ENCODE measurements around the gene IBTK. TPM values are rescaled to one million over a fixed set of nuclear protein-coding genes. Genes with fewer than 3 reads are reported as not detected.
"Not testable (repeated sequence)": the region's sequence is repeated elsewhere in the genome, so short reads cannot be mapped to it uniquely, and the experiment has no call there.

IBTK gene
- polyA plus RNA-seq, 3 donors from 2014 or later: 12.7 to 24.4 (median 21.6) TPM

DNA sequence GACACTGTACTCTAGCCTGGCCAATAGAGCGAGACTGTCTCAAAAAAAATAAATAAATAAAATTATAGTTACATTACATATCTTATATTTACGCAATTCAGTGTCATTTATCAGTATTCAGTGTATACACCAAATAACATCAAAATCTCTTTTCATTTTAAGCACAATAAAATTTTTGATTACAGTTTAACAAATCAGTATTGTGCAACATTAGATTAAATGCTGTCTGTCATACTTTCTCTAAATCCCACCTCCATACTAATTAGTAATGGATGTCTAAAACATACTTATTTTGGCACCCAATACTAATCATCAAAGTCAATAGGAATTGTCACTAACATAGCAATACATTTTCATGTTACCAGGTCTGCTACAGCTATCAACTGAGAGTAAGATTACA is 27.4 kb downstream of the IBTK start:
- H3K27me3 Mint-ChIP-seq (ENCODE audit: low read depth in 3 of 3): no peaks in the 10 kb centered on the region
- H3K9me3 Mint-ChIP-seq: no peaks in the 10 kb centered on the region

DNA sequence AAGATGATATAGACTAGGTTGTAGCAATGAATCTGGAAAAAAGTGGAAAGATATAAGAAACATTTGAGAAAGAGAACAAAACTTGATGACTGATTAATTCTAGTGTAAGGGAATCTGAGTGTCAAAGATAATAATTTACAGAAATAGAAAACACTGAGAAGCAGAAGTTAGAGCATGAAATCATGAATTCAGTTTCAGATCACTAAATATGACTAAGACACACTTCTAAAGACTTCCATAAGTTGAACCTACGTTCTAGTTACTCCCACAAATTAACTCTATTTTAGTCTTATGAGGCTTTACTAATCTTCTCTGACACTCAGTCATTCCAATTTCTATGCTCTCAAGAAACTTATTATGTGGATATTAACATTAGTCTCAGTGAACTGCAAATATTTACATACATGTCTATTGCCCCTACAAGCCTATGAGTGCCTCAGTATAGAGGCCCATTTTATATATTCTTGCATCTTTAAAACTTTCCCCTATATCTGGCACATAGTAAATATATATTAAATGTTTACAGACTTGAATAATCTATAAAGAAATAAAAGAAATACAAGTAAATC is 30.4 kb downstream of the IBTK start:
- no peaks in the 10 kb centered on the region for H3K9me3 Mint-ChIP-seq
- peaks cover 17 to 54% (median 30%) of the 10 kb centered on the region in 3 donors for H3K36me3 Mint-ChIP-seq
- no peaks in the 10 kb centered on the region for H3K4me1 Mint-ChIP-seq
- H3K27me3 Mint-ChIP-seq (ENCODE audit: low read depth in 3 of 3): no peaks in the 10 kb centered on the region
- H3K4me3 Mint-ChIP-seq: no peak overlapping the region
- no peak overlapping the region for H3K27ac Mint-ChIP-seq
- DNase-seq: no peak

More for the DNA sequence above, 27.4 kb downstream of the IBTK start:
- DNase-seq: no peak
- Mint-ChIP-seq H3K4me3 (no peak overlapping the region), H3K27ac (no peak overlapping the region), H3K4me1 (no peaks in the 10 kb centered on the region), H3K36me3 (peaks cover 13 to 46% (median 22%) of the 10 kb centered on the region in 3 donors)

DNA sequence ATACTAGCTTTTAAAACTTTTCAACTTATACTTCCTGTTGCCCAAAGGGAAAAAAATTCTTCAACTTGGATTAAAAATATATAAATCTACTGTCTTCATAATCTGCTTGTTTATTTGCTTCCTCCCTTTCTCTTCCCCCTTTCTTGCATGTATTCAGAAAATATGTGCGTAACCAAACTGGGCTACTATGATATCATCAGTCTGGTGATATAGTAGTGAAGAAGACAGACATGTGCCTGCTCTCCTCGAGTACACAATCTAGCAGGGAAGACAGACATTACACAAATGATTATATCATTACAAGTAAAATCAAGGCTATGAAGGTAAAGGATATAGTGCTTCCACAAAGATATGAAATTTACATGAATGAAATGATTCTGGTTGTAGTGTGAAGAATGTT is 31.0 kb downstream of the IBTK start:
- Mint-ChIP-seq H3K36me3 (peaks cover 20 to 58% (median 30%) of the 10 kb centered on the region in 3 donors), H3K4me3 (no peak overlapping the region), H3K27ac (no peak overlapping the region), H3K4me1 (no peaks in the 10 kb centered on the region), H3K9me3 (no peaks in the 10 kb centered on the region), H3K27me3 (ENCODE audit: low read depth in 3 of 3) (no peaks in the 10 kb centered on the region)
- DNase-seq: no peak

DNA sequence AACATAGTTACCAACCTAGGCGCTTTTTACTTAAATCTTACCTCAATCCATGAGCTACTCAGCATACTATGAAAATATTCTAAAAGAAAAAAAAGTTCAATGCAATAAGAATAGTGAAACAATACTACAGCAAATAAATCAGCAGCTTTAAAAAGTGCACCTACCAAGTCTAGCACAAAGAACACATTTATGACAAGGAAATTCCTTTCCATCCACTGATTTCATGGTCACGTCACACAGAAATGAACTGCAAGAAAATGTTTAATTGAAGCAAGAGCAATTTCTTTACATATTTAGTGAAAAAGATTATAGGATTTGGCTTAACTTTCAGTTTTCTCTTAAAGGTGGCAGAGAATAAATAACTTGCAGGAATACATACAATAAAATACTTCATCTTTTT is 36.2 kb downstream of the IBTK start:
- H3K4me3 Mint-ChIP-seq: no peak overlapping the region
- peaks cover 0 to under 1% of the 10 kb centered on the region in 2 donors for H3K4me1 Mint-ChIP-seq
- no peak for DNase-seq
- H3K9me3 Mint-ChIP-seq: no peaks in the 10 kb centered on the region
- no peaks in the 10 kb centered on the region for H3K27me3 Mint-ChIP-seq (ENCODE audit: low read depth in 3 of 3)
- peaks cover 37 to 64% (median 47%) of the 10 kb centered on the region in 3 donors for H3K36me3 Mint-ChIP-seq
- no peak overlapping the region for H3K27ac Mint-ChIP-seq

DNA sequence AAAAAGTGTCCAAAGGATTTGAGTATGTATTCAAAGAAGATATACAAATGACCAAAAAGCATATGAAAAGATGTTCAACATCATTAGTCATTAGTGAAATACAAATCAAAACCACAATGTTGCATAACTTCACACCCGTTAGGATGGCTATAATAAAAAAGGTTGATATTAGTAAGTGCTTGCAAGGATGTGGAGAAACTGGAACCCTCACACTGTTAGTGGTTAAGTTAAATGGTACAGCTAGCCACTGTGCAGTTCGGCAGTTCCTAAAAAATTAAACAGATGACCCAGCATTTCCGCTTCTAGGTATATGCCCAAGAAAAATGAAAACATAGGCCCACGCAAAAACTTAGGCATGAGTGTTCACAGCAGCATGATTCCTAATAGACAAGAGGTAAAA is 38.6 kb downstream of the IBTK start:
- Mint-ChIP-seq H3K27me3 (ENCODE audit: low read depth in 3 of 3) (no peaks in the 10 kb centered on the region), H3K4me1 (peaks cover 2 to 5% of the 10 kb centered on the region in 2 donors), H3K4me3 (no peak overlapping the region), H3K27ac (no peak overlapping the region), H3K9me3 (no peaks in the 10 kb centered on the region), H3K36me3 (peaks cover 33 to 64% (median 48%) of the 10 kb centered on the region in 3 donors)
- no peak for DNase-seq

DNA sequence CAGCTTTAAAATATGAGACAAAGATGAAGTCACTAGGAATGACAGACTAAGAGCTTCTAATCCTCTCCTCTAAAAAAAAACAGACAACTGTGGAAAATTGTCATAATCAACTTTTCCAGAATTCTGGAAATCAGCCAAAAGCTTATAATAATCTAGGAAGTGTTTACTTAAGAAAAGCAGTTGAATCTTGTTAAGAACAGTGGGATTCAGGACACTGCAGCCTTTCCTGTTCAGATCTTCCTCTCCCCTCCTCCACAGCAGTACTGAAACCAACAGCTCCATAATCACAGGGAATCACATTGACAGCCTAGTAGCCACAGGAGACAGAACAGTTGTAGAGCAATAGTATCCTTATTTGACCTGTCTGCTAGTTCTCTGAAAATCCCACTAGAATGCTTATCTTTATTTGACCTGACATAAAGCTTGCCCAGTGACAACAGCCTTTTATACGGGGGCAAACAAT is 41.6 kb downstream of the IBTK start:
- Mint-ChIP-seq H3K27ac (no peak overlapping the region), H3K36me3 (peaks cover 35 to 49% (median 36%) of the 10 kb centered on the region in 3 donors), H3K4me3 (no peak overlapping the region), H3K27me3 (ENCODE audit: low read depth in 3 of 3) (no peaks in the 10 kb centered on the region), H3K4me1 (peaks cover 2 to 5% of the 10 kb centered on the region in 2 donors), H3K9me3 (no peaks in the 10 kb centered on the region)
- no peak for DNase-seq

DNA sequence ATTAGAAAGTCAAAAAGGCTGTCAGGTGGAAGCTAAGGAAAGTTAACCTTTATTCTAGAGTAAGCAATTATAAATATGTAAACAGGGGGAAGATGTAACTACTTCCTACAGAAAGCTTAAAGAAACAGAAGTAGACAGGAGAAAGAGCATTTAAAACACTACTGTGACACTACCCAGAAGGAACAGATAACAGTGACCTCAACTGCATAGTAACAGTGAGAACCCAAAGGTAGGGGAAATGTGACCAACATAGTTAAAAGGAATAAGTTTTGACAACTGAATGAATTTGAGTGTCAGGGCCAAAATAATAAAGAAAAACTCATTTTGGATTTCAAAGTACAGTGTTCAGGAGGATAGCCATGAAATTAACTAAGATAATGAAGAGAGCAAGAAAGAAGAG is 43.5 kb downstream of the IBTK start:
- Mint-ChIP-seq H3K27me3 (ENCODE audit: low read depth in 3 of 3) (no peaks in the 10 kb centered on the region), H3K27ac (peak overlapping the region in 1 of 6 donors; percentile 20), H3K36me3 (peaks cover 29 to 46% (median 30%) of the 10 kb centered on the region in 3 donors), H3K4me3 (no peak overlapping the region), H3K9me3 (no peaks in the 10 kb centered on the region), H3K4me1 (peaks cover 2 to 5% of the 10 kb centered on the region in 2 donors)
- DNase-seq: no peak

DNA sequence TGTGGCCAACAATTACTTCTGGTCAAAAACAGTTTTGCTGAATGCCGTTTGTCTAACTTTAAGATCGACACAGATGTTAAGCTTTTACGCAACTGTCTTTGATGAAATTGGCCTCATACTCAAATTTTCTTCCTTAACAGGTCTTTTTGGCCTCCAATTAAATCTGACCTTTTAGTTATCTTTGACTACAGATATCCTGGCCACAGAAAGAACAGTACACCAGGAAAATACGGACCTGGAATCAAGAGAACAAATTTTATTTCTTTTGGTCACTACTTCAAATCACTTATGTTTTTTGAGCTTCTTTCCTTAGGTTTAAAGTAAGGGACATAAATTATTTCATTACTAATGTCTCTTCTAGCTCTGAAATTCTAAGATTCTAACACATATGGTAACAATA is 49.8 kb downstream of the IBTK start:
- H3K27me3 Mint-ChIP-seq (ENCODE audit: low read depth in 3 of 3): no peaks in the 10 kb centered on the region
- no peak for DNase-seq
- H3K36me3 Mint-ChIP-seq: peaks cover 17 to 38% (median 24%) of the 10 kb centered on the region in 3 donors
- peak overlapping the region in 1 of 6 donors; percentile 7 for H3K27ac Mint-ChIP-seq
- H3K4me3 Mint-ChIP-seq: no peak overlapping the region
- no peaks in the 10 kb centered on the region for H3K9me3 Mint-ChIP-seq
- no peaks in the 10 kb centered on the region for H3K4me1 Mint-ChIP-seq

DNA sequence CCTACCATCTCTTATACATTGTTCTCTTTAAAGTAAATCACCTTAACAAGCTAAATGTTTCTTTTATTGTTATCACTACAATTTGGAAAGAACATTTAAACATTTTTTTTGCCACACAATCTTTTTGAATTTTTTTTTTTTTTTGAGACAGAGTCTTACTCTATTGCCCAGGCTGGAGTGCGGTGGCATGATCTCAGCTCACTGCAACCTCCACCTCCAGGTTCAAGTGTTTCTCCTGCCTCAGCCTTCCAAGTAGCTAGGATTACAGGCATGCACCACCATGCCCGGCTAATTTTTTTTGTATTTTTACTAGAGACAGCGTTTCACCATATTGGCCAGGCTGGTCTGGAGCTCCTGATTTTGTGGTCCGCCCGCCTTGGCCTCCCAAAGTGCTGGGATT is 50.3 kb downstream of the IBTK start:
- not testable (repeated sequence) for H3K27me3 Mint-ChIP-seq (ENCODE audit: low read depth in 3 of 3); H3K27ac Mint-ChIP-seq; H3K9me3 Mint-ChIP-seq; H3K4me1 Mint-ChIP-seq; H3K4me3 Mint-ChIP-seq; DNase-seq
- peaks cover 17 to 34% (median 24%) of the 10 kb centered on the region in 3 donors for H3K36me3 Mint-ChIP-seq

DNA sequence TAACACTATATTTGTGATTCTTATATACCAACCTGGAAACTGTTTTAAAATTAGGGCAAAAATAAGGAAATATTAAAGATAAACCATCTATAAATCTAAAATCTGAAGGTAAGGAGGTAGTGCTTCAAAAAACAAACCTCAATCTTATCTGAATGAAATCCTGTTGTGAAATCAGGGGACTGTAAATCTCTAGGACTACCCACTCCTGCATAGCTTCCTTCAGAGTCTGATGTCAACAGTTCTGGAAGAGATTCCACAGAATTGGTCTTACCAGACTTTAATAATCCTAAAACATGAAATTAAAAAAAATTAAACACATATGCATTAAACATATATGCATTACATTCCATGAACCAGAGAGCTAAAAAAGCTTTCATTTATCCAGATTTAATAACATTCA is 51.4 kb downstream of the IBTK start:
- Mint-ChIP-seq H3K27me3 (ENCODE audit: low read depth in 3 of 3) (no peaks in the 10 kb centered on the region), H3K9me3 (no peaks in the 10 kb centered on the region), H3K4me1 (no peaks in the 10 kb centered on the region), H3K27ac (no peak overlapping the region), H3K4me3 (no peak overlapping the region), H3K36me3 (peaks cover 17 to 40% (median 24%) of the 10 kb centered on the region in 3 donors)
- no peak for DNase-seq

DNA sequence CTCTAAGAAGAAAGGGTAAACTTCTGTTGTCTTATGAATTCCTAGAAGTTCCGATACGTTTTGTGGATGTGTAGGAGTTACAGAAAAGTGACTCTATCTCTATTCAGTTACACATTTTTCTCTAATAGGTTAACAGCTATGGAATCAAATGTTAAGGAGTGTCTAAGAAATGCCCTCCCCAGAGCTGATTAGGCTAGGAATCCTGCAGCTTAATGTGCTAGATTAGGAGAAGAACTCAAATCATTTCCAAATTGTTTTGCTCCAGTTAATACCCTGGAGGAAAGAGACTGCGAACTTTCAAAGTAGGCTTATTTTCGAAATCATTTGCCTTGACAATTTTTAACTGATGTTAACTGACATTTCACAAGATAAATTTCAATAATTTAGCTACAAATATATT is 51.9 kb downstream of the IBTK start:
- DNase-seq: no peak
- H3K36me3 Mint-ChIP-seq: peaks cover 17 to 42% (median 26%) of the 10 kb centered on the region in 3 donors
- no peaks in the 10 kb centered on the region for H3K9me3 Mint-ChIP-seq
- no peaks in the 10 kb centered on the region for H3K4me1 Mint-ChIP-seq
- no peaks in the 10 kb centered on the region for H3K27me3 Mint-ChIP-seq (ENCODE audit: low read depth in 3 of 3)
- H3K27ac Mint-ChIP-seq: no peak overlapping the region
- no peak overlapping the region for H3K4me3 Mint-ChIP-seq

DNA sequence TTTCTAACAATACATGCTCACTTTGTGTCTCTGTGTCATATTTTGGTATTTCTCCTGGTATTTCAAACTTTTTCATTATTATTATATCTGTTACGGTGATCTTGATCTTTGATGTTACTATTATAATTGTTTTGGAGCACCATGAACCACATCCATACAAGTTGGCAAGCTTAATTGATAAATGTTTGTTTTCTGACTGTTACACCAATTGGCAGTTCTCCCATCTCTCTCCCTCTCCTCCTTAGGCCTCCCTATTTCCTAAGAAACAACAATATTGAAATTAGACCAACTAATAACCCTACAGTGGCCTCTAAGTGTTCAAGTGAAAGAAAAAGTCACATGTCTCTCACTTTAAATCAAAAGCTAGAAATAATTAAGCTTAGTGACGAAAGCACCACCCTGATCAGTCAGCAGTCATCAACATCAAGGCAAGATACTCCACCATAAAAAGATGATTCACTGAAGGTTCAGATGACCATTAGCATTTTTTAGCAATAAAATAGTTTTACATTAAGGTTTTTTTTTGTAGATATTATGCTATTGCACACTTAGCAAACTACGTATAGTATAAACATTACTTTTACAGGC is 61.5 kb downstream of the IBTK start:
- H3K9me3 Mint-ChIP-seq: no peaks in the 10 kb centered on the region
- no peak overlapping the region for H3K4me3 Mint-ChIP-seq
- H3K4me1 Mint-ChIP-seq: no peaks in the 10 kb centered on the region
- no peaks in the 10 kb centered on the region for H3K27me3 Mint-ChIP-seq (ENCODE audit: low read depth in 3 of 3)
- no peak for DNase-seq
- H3K27ac Mint-ChIP-seq: peak overlapping the region in 1 of 6 donors; percentile 2
- H3K36me3 Mint-ChIP-seq: peaks cover 34 to 53% (median 43%) of the 10 kb centered on the region in 3 donors

DNA sequence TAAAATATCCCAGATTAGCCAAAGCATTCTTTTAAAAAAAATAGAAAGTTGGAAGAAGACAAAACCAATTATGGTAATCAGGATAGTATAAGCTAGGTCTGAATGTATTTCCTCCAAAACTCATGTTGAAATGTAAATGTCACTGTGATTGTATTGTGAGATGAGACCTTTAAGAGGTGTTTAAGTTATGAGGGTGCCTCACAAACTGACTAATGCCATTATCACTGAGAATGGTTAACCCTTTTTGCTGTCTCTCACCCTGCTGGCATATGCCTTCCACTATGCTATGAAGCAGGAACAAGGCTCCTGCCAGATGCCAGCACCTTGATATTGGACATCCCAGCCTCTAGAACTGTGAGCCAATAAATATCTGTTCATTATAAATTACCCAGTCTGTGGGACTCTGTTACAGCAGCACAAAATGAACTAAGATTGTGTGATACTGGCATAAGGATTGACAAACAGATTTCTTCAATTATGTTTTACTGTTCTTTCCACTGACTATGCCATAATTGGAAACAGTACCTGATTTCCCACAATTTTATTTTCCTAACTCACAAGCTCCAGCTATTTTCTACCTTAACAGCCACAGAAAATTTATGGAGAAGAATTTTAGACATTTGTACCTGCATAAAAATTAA is 63.8 kb downstream of the IBTK start:
- no peak for DNase-seq
- H3K4me3 Mint-ChIP-seq: no peak overlapping the region
- H3K27ac Mint-ChIP-seq: no peak overlapping the region
- H3K4me1 Mint-ChIP-seq: no peaks in the 10 kb centered on the region
- no peaks in the 10 kb centered on the region for H3K9me3 Mint-ChIP-seq
- H3K27me3 Mint-ChIP-seq (ENCODE audit: low read depth in 3 of 3): no peaks in the 10 kb centered on the region
- peaks cover 24 to 42% (median 30%) of the 10 kb centered on the region in 3 donors for H3K36me3 Mint-ChIP-seq

DNA sequence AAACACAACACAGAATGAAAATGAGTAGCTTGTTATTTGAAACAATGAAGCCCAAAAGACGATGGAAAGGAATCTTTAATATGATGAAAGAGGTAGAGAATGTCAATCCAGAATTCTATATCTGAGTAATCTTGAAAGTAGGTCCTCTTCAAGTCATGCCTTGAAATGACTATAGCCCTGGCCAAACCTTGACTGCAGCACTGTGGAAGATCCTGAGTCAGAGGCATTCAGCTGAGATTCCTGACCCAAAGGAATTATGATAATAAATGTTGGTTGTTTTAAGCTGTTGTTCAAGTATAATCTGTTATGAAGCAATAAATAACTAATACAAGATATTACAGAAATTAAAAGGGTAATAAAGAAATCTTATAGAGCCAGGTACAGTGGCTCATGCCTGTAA is 64.8 kb downstream of the IBTK start:
- Mint-ChIP-seq H3K27me3 (ENCODE audit: low read depth in 3 of 3) (no peaks in the 10 kb centered on the region), H3K4me3 (no peak overlapping the region), H3K27ac (no peak overlapping the region), H3K9me3 (no peaks in the 10 kb centered on the region), H3K4me1 (no peaks in the 10 kb centered on the region), H3K36me3 (peaks cover 20 to 41% (median 29%) of the 10 kb centered on the region in 3 donors)
- no peak for DNase-seq

Data from immature natural killer cell (primary cell).